ENCODE results near the gene SLX4IP. TPM values are rescaled to one million over a fixed set of nuclear protein-coding genes. Genes with fewer than 3 reads are reported as not detected.

The SLX4IP gene
- total RNA-seq, 2 experiments from 2014 or later: 1.6 to 1.8 TPM

DNA sequence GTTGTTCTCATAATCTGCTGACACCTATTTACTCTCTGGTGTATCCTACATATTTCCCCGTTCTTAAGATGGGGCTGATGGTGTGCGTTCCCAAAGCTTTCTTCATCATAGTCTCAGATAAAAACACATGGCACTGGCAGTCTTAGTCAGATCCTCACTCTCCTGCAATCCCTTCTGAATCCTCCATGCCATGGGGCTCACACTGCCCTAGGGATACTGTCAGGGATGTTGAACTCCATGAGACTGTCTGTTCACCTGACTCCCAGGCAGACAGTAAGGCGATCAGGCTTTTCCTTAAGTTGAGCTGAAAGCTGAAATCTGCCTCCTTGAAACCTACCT, 76.0 kb downstream of the SLX4IP start:
- peaks cover 10% of the 10 kb centered on the region for H3K4me1 ChIP-seq (ENCODE audit: insufficient read depth, low read length)
- CTCF ChIA-PET: no interaction called here
- H3K27me3 Mint-ChIP-seq: no peaks in the 10 kb centered on the region
- POLR2A ChIA-PET: interaction anchor here (1.1 to 2.0 kb wide), 2 partner anchors 58 to 77 kb away, joined by 3 to 11 read pairs; partner anchors contain the start of genes MKKS and SLX4IP
- no peaks in the 10 kb centered on the region for H3K36me3 Mint-ChIP-seq (ENCODE audit: low read depth)
- ATAC-seq (ENCODE audit: poor library complexity) (no peak), DNase-seq (no peak)
- H3K27ac ChIP-seq (ENCODE audit: low read depth in 1 of 2, low read length in 2 of 2): no peak overlapping the region
- no peaks in the 10 kb centered on the region for H3K9me3 Mint-ChIP-seq
- no peaks in the 10 kb centered on the region for H3K27me3 ChIP-seq (ENCODE audit: control insufficient read depth in 1 of 2, insufficient read depth in 2 of 2, low read length in 2 of 2)
- intact Hi-C loops (cut with DNase I, micrococcal nuclease): no loop called here
- no peak for TF ChIP-seq CTCF (IDR thresholded peaks at IDR 0.05)
- no peaks in the 10 kb centered on the region for H3K9me3 ChIP-seq (ENCODE audit: control insufficient read depth in 1 of 2, insufficient read depth in 1 of 2, low read length in 2 of 2)
- no peak overlapping the region for H3K4me3 Mint-ChIP-seq
- peaks cover 40% of the 10 kb centered on the region for H3K4me1 Mint-ChIP-seq (ENCODE audit: low read depth)
- H3K27ac Mint-ChIP-seq: peak overlapping the region; percentile 38
- no peak overlapping the region for H3K4me3 ChIP-seq (ENCODE audit: low read length)
- no peaks in the 10 kb centered on the region for H3K36me3 ChIP-seq (ENCODE audit: insufficient read depth, low read length)

DNA sequence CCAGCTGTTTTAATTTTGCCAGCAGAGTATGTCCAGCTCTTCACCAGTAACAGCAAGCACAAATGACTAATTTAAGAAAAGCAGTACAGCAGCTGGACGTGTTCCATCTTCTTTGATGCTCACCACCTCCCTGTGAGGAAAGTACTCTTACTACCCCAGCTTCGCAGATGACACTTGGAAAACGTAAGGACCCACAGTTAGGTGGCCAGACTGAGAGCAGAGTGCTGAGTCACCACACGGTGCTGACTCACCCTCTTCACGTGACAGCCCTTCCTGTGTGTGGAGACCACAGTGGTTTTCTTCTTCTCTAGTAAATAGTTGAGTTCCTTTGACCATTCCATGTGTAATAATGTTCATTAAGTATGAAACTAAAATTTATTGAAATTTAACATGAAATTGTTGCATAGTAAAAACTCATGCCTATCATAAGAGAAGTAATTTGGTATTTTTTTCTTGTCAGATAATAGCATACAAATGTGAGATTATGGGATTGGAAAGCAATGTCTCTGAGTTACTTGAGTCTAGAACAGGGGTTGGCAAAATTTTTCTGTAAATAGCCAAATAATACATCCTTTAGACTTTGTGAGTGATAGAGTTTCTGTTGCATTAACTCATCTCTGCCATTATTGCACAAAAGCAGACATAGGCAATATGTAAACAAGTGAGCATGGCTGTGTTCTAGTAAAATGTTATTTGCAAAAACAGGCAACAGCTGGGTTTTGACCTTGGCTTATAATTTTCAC, 76.6 kb downstream of the SLX4IP start:
- Mint-ChIP-seq H3K27ac (peak overlapping the region; percentile 38), H3K9me3 (no peaks in the 10 kb centered on the region), H3K36me3 (ENCODE audit: low read depth) (no peaks in the 10 kb centered on the region), H3K4me1 (ENCODE audit: low read depth) (peaks cover 42% of the 10 kb centered on the region), H3K27me3 (no peaks in the 10 kb centered on the region), H3K4me3 (peak overlapping the region; percentile 38)
- DNase-seq: peak in 13 of 14 experiments; percentile 11 to 84 (median 45)
- Histone ChIP-seq H3K4me1 (ENCODE audit: insufficient read depth, low read length) (peaks cover 10% of the 10 kb centered on the region), H3K4me3 (ENCODE audit: low read length) (no peak overlapping the region), H3K9me3 (ENCODE audit: control insufficient read depth in 1 of 2, insufficient read depth in 1 of 2, low read length in 2 of 2) (no peaks in the 10 kb centered on the region), H3K27me3 (ENCODE audit: control insufficient read depth in 1 of 2, insufficient read depth in 2 of 2, low read length in 2 of 2) (no peaks in the 10 kb centered on the region), H3K36me3 (ENCODE audit: insufficient read depth, low read length) (no peaks in the 10 kb centered on the region), H3K27ac (ENCODE audit: low read depth in 1 of 2, low read length in 2 of 2) (no peak overlapping the region)
- ChIA-PET CTCF (no interaction called here), POLR2A (interaction anchor here (1.1 to 2.0 kb wide), 2 partner anchors 59 to 77 kb away, joined by 3 to 11 read pairs; partner anchors contain the start of genes MKKS and SLX4IP)
- peak; percentile 86 for ATAC-seq (ENCODE audit: poor library complexity)
- intact Hi-C loops (cut with DNase I, micrococcal nuclease): no loop called here
- no peak for TF ChIP-seq CTCF (IDR thresholded peaks at IDR 0.05)

GRCh38 chr20:10513061-10513460, 78.0 kb downstream of the SLX4IP start:
- H3K4me3 ChIP-seq (ENCODE audit: low read length): no peak overlapping the region

More at GRCh38 chr20:10513061-10513460, 78.0 kb downstream of the SLX4IP start:
- DNase-seq (no peak), ATAC-seq (ENCODE audit: poor library complexity) (no peak)
- no peak for TF ChIP-seq CTCF (IDR thresholded peaks at IDR 0.05)
- Histone ChIP-seq H3K9me3 (ENCODE audit: control insufficient read depth in 1 of 2, insufficient read depth in 1 of 2, low read length in 2 of 2) (no peaks in the 10 kb centered on the region), H3K27me3 (ENCODE audit: control insufficient read depth in 1 of 2, insufficient read depth in 2 of 2, low read length in 2 of 2) (no peaks in the 10 kb centered on the region), H3K4me1 (ENCODE audit: insufficient read depth, low read length) (peaks cover 10% of the 10 kb centered on the region), H3K36me3 (ENCODE audit: insufficient read depth, low read length) (no peaks in the 10 kb centered on the region), H3K27ac (ENCODE audit: low read depth in 1 of 2, low read length in 2 of 2) (no peak overlapping the region)
- H3K9me3 Mint-ChIP-seq: no peaks in the 10 kb centered on the region
- no peaks in the 10 kb centered on the region for H3K27me3 Mint-ChIP-seq
- intact Hi-C loops (cut with DNase I, micrococcal nuclease): no loop called here
- H3K36me3 Mint-ChIP-seq (ENCODE audit: low read depth): no peaks in the 10 kb centered on the region
- no peak overlapping the region for H3K27ac Mint-ChIP-seq
- ChIA-PET CTCF (no interaction called here), POLR2A (interaction anchor here (1.5 kb wide), 1 partner anchor 46 kb away, joined by 3 read pairs; no protein-coding TSS in a partner anchor)
- H3K4me3 Mint-ChIP-seq: no peak overlapping the region
- peaks cover 47% of the 10 kb centered on the region for H3K4me1 Mint-ChIP-seq (ENCODE audit: low read depth)

All from CD4-positive, alpha-beta T cell (primary cell).